HG03354 (cell line): Measurements from ENCODE around the gene ESF1.

Experiments used
- ATAC-seq: cut with Tn5 transposase; IDR thresholded peaks from one replicate; pipeline ENCODE4 v1.9.1; 2021; ENCODE audit warnings: mild to moderate bottlenecking; ENCODE audit not compliant: unreplicated experiment, poor library complexity, severe bottlenecking

The ESF1 gene

GRCh38 chr20:13784893-13785715, at the start of gene ESF1, which contains the start of gene NDUFAF5:
TSS of gene ESF1 (minus strand) at chr20:13784919. CDS start at chr20:13783140, 1,779 bp downstream.
TSS of gene NDUFAF5 (plus strand) at chr20:13785028. CDS start at chr20:13785069, 41 bp downstream.
- peak; percentile 96 for ATAC-seq

- ATAC-seq = no peak
Observed at GRCh38 chr20:13831476-13831875, 46.8 kb upstream of the ESF1 start.

- ATAC-seq = no peak
Observed at GRCh38 chr20:13825465-13825864, 40.7 kb upstream of the ESF1 start.

- ATAC-seq = no peak
Observed at GRCh38 chr20:13824459-13824858, 39.7 kb upstream of the ESF1 start.

- ATAC-seq = no peak
Observed at GRCh38 chr20:13822459-13822858, 37.7 kb upstream of the ESF1 start.

GRCh38 chr20:13821876-13822275, 37.2 kb upstream of the ESF1 start:
- ATAC-seq = no peak

- ATAC-seq = peak; percentile 86
Observed at GRCh38 chr20:13819885-13820645, 35.3 kb upstream of the ESF1 start.

GRCh38 chr20:13817342-13817741, 32.6 kb upstream of the ESF1 start:
- no peak for ATAC-seq

GRCh38 chr20:13816757-13817156, 32.0 kb upstream of the ESF1 start:
- no peak for ATAC-seq

- no peak for ATAC-seq
Observed at GRCh38 chr20:13814672-13815071, 30.0 kb upstream of the ESF1 start.

GRCh38 chr20:13813910-13814309, 29.2 kb upstream of the ESF1 start:
- no peak for ATAC-seq

GRCh38 chr20:13810446-13810845, 25.7 kb upstream of the ESF1 start:
- no peak for ATAC-seq

- no peak for ATAC-seq
Observed at GRCh38 chr20:13809855-13810254, 25.1 kb upstream of the ESF1 start.

- ATAC-seq = no peak
Observed at GRCh38 chr20:13809373-13809772, 24.7 kb upstream of the ESF1 start.

- no peak for ATAC-seq
Observed at GRCh38 chr20:13800728-13801134, 16.0 kb upstream of the ESF1 start.

GRCh38 chr20:13799974-13800373, 15.3 kb upstream of the ESF1 start:
- ATAC-seq = no peak

- no peak for ATAC-seq
Observed at GRCh38 chr20:13799040-13799439, 14.3 kb upstream of the ESF1 start.

- ATAC-seq = no peak
Observed at GRCh38 chr20:13794667-13795066, 9.9 kb upstream of the ESF1 start.

GRCh38 chr20:13793001-13793400, 8.3 kb upstream of the ESF1 start:
- ATAC-seq = no peak

- no peak for ATAC-seq
Observed at GRCh38 chr20:13791540-13792459, 7.1 kb upstream of the ESF1 start.
